BLaER1 treated with 17β-estradiol and CSF1 and Interleukin-3, amounts not matched to agents 10 nM and 100 nM (cell line): ENCODE results near the gene CNTLN.
"Not testable (repeated sequence)": the region's sequence is repeated elsewhere in the genome, so short reads cannot be mapped to it uniquely, and the experiment has no call there.

ENCODE experiments used
- H3K27ac ChIP-seq, 11 experiments: shearing (Covaris generic); formaldehyde crosslinking; 2 replicates each; pipeline ENCODE4 v1.8.1; 2022
- H3K27me3 ChIP-seq, 11 experiments: shearing (Covaris generic); formaldehyde crosslinking; 2 replicates each; pipeline ENCODE4 v1.8.1; 2022
- H3K36me3 ChIP-seq, 11 experiments: shearing (Covaris generic); formaldehyde crosslinking; 2 replicates each; pipeline ENCODE4 v1.8.1; 2022
- H3K4me1 ChIP-seq, 10 experiments: shearing (Covaris generic); formaldehyde crosslinking; 2 replicates each; pipeline ENCODE4 v1.8.1; 2022
- H3K4me2 ChIP-seq, 11 experiments: shearing (Covaris generic); formaldehyde crosslinking; 2 replicates each; pipeline ENCODE4 v1.8.1; 2022
- H3K4me3 ChIP-seq, 10 experiments: shearing (Covaris generic); formaldehyde crosslinking; 2 replicates each; pipeline ENCODE4 v1.8.1; 2022
- H3K9ac ChIP-seq, 11 experiments: shearing (Covaris generic); formaldehyde crosslinking; 2 replicates each; pipeline ENCODE4 v1.8.1; 2022
- H3K9me3 ChIP-seq, 11 experiments: shearing (Covaris generic); formaldehyde crosslinking; replicated peaks in 1 of 11; 2 replicates each; pipeline ENCODE4 v1.8.1; 2022
- H4K20me1 ChIP-seq, 11 experiments: shearing (Covaris generic); formaldehyde crosslinking; 2 replicates each; pipeline ENCODE4 v1.8.1; 2022
- Cebpa-rat ChIP-seq, 11 experiments: shearing (Covaris generic); IDR thresholded peaks; 2 replicates each; pipeline ENCODE4 v1.8.1; 2022

CNTLN gene

GRCh38 chr9:17520268-17521064 lies 385.6 kb downstream of the CNTLN start:
- H3K36me3 ChIP-seq, result no peaks in the 10 kb centered on the region
- no peaks in the 10 kb centered on the region for H3K4me1 ChIP-seq
- H3K4me2 ChIP-seq, result no peak overlapping the region
- H3K9me3 ChIP-seq, result no peaks in the 10 kb centered on the region
- H3K27me3 ChIP-seq, result no peaks in the 10 kb centered on the region
- TF ChIP-seq Cebpa-rat (IDR thresholded peaks at IDR 0.05), result no peak
- no peak overlapping the region for H3K9ac ChIP-seq
- no peak overlapping the region for H3K27ac ChIP-seq
- no peak overlapping the region for H3K4me3 ChIP-seq
- H4K20me1 ChIP-seq, result no peaks in the 10 kb centered on the region

- Histone ChIP-seq H3K9ac (no peak overlapping the region), H3K4me3 (no peak overlapping the region), H3K27me3 (no peaks in the 10 kb centered on the region)
Measured at GRCh38 chr9:17521100-17521855, 386.4 kb downstream of the CNTLN start.

GRCh38 chr9:17526726-17527125 lies 391.9 kb downstream of the CNTLN start:
- H3K9me3 ChIP-seq, H3K4me1 ChIP-seq, H4K20me1 ChIP-seq, H3K4me2 ChIP-seq, H3K4me3 ChIP-seq, H3K9ac ChIP-seq, H3K27ac ChIP-seq, H3K36me3 ChIP-seq, H3K27me3 ChIP-seq: not testable (repeated sequence)

More at GRCh38 chr9:17521100-17521855, 386.4 kb downstream of the CNTLN start:
- H3K27ac ChIP-seq, result no peak overlapping the region
- H3K9me3 ChIP-seq, result no peaks in the 10 kb centered on the region
- no peaks in the 10 kb centered on the region for H3K36me3 ChIP-seq
- H3K4me2 ChIP-seq, result no peak overlapping the region
- TF ChIP-seq Cebpa-rat (IDR thresholded peaks at IDR 0.05), result no peak
- no peaks in the 10 kb centered on the region for H4K20me1 ChIP-seq
- no peaks in the 10 kb centered on the region for H3K4me1 ChIP-seq

GRCh38 chr9:17528859-17529258 lies 394.0 kb downstream of the CNTLN start:
- Histone ChIP-seq H4K20me1 (no peaks in the 10 kb centered on the region), H3K9me3 (no peaks in the 10 kb centered on the region), H3K9ac (no peak overlapping the region), H3K4me3 (no peak overlapping the region), H3K27ac (no peak overlapping the region), H3K4me2 (no peak overlapping the region), H3K4me1 (no peaks in the 10 kb centered on the region), H3K27me3 (no peaks in the 10 kb centered on the region), H3K36me3 (no peaks in the 10 kb centered on the region)
- no peak for TF ChIP-seq Cebpa-rat (IDR thresholded peaks at IDR 0.05)

GRCh38 chr9:17531642-17532254 lies 396.9 kb downstream of the CNTLN start:
- no peak overlapping the region for H3K27ac ChIP-seq
- no peak for TF ChIP-seq Cebpa-rat (IDR thresholded peaks at IDR 0.05)
- no peak overlapping the region for H3K4me2 ChIP-seq
- no peaks in the 10 kb centered on the region for H3K4me1 ChIP-seq
- H3K27me3 ChIP-seq, result no peaks in the 10 kb centered on the region
- H3K9me3 ChIP-seq, result no peaks in the 10 kb centered on the region
- no peaks in the 10 kb centered on the region for H4K20me1 ChIP-seq
- 0 out of 22 replicates have a peak overlapping the region, but pooled peaks of 1 of the 11 experiments have one; percentile 17 for H3K9ac ChIP-seq
- no peaks in the 10 kb centered on the region for H3K36me3 ChIP-seq
- no peak overlapping the region for H3K4me3 ChIP-seq

GRCh38 chr9:17532461-17532860 lies 397.6 kb downstream of the CNTLN start:
- H3K4me3 ChIP-seq, result no peak overlapping the region
- no peaks in the 10 kb centered on the region for H3K27me3 ChIP-seq
- no peak overlapping the region for H3K27ac ChIP-seq
- no peak overlapping the region for H3K4me2 ChIP-seq
- no peaks in the 10 kb centered on the region for H3K9me3 ChIP-seq
- H3K4me1 ChIP-seq, result no peaks in the 10 kb centered on the region
- H3K9ac ChIP-seq, result no peak overlapping the region
- TF ChIP-seq Cebpa-rat (IDR thresholded peaks at IDR 0.05), result no peak
- H3K36me3 ChIP-seq, result no peaks in the 10 kb centered on the region
- H4K20me1 ChIP-seq, result no peaks in the 10 kb centered on the region

GRCh38 chr9:17535176-17535575 lies 400.3 kb downstream of the CNTLN start:
- H3K36me3 ChIP-seq, result no peaks in the 10 kb centered on the region
- no peak overlapping the region for H3K9ac ChIP-seq
- H3K4me2 ChIP-seq, result no peak overlapping the region
- no peaks in the 10 kb centered on the region for H3K9me3 ChIP-seq
- no peaks in the 10 kb centered on the region for H3K4me1 ChIP-seq
- H3K4me3 ChIP-seq, result no peak overlapping the region
- no peak overlapping the region for H3K27ac ChIP-seq
- no peaks in the 10 kb centered on the region for H3K27me3 ChIP-seq
- no peak for TF ChIP-seq Cebpa-rat (IDR thresholded peaks at IDR 0.05)
- no peaks in the 10 kb centered on the region for H4K20me1 ChIP-seq

- no peak overlapping the region for H3K9ac ChIP-seq
- H4K20me1 ChIP-seq, result no peaks in the 10 kb centered on the region
Measured at GRCh38 chr9:17536027-17536426, 401.2 kb downstream of the CNTLN start.

GRCh38 chr9:17551023-17551422 lies 416.2 kb downstream of the CNTLN start:
- H3K4me1 ChIP-seq, result peaks cover 0 to 6% (median 0%) of the 10 kb centered on the region in 10 experiments; a peak in 1 of 20 replicates
- H3K27me3 ChIP-seq, result no peaks in the 10 kb centered on the region
- no peak overlapping the region for H3K9ac ChIP-seq
- H3K4me3 ChIP-seq, result no peak overlapping the region
- H3K36me3 ChIP-seq, result no peaks in the 10 kb centered on the region
- H3K27ac ChIP-seq, result no peak overlapping the region
- H3K9me3 ChIP-seq, result peaks cover 0 to 22% (median 13%) of the 10 kb centered on the region in 11 experiments; a peak in 14 of 22 replicates
- no peak for TF ChIP-seq Cebpa-rat (IDR thresholded peaks at IDR 0.05)
- no peaks in the 10 kb centered on the region for H4K20me1 ChIP-seq
- H3K4me2 ChIP-seq, result no peak overlapping the region

More at GRCh38 chr9:17536027-17536426, 401.2 kb downstream of the CNTLN start:
- Histone ChIP-seq H3K27me3 (no peaks in the 10 kb centered on the region), H3K4me3 (no peak overlapping the region), H3K4me2 (no peak overlapping the region), H3K36me3 (no peaks in the 10 kb centered on the region), H3K9me3 (no peaks in the 10 kb centered on the region), H3K4me1 (no peaks in the 10 kb centered on the region), H3K27ac (no peak overlapping the region)
- TF ChIP-seq Cebpa-rat (IDR thresholded peaks at IDR 0.05), result no peak
